SK-N-SH (cell line): ENCODE measurements around the gene KIF25.

ENCODE experiments used
- NFIC ChIP-seq: IDR thresholded peaks from 2 replicates; pipeline ENCODE4 v1.4.0; 2012; ENCODE audit warnings: borderline replicate concordance
- SMC3 ChIP-seq: IDR thresholded peaks from 2 replicates; pipeline ENCODE4 v1.6.1; 2012; ENCODE audit warnings: low read depth, low read length, improper control_type of control experiment
- TF ChIP-seq, protein P1 (sequence below): IDR thresholded peaks from 2 replicates; pipeline ENCODE4 v1.4.0; 2012; ENCODE audit warnings: low read depth
- TF ChIP-seq, protein P2 (sequence below): fragments of 150-350 bp; IDR thresholded peaks from 2 replicates; pipeline ENCODE4 v1.6.1; 2017; ENCODE audit warnings: antibody characterized with exemption, low read length, low read depth, borderline replicate concordance
- TF ChIP-seq, protein P3 (sequence below): fragments of 200-600 bp; sonication (generic); IDR thresholded peaks from 2 replicates; pipeline ENCODE4 v1.6.1; 2017; ENCODE audit warnings: antibody characterized with exemption, mild to moderate bottlenecking, moderate library complexity
- TF ChIP-seq, protein P4 (sequence below): IDR thresholded peaks from 2 replicates; pipeline ENCODE4 v1.4.0; 2012; ENCODE audit warnings: low read depth, borderline replicate concordance

DNA sequence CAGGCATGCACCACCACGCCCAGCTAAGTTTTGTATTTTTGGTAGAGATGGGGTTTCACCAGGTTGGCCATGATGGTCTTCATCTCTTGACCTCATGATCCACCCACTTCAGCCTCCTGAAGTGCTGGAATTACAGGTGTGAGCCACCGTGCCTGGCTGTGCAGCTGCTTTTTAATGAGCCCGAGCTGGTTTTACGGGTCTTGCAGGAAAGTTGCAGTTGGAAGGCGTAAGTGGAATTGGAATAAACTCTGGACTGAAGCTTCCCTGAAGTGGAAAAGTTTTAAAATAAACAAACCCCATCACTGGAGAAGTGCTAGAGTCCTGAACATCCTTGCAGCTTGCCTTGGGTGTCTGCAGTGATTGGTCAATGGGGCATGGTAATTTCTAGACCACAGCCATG, 40.4 kb downstream of the KIF25 start:
- TF ChIP-seq, protein P1, sequence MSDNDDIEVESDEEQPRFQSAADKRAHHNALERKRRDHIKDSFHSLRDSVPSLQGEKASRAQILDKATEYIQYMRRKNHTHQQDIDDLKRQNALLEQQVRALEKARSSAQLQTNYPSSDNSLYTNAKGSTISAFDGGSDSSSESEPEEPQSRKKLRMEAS: no peak
- TF ChIP-seq, protein P2, sequence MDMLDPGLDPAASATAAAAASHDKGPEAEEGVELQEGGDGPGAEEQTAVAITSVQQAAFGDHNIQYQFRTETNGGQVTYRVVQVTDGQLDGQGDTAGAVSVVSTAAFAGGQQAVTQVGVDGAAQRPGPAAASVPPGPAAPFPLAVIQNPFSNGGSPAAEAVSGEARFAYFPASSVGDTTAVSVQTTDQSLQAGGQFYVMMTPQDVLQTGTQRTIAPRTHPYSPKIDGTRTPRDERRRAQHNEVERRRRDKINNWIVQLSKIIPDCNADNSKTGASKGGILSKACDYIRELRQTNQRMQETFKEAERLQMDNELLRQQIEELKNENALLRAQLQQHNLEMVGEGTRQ: no peak
- TF ChIP-seq, protein P3, sequence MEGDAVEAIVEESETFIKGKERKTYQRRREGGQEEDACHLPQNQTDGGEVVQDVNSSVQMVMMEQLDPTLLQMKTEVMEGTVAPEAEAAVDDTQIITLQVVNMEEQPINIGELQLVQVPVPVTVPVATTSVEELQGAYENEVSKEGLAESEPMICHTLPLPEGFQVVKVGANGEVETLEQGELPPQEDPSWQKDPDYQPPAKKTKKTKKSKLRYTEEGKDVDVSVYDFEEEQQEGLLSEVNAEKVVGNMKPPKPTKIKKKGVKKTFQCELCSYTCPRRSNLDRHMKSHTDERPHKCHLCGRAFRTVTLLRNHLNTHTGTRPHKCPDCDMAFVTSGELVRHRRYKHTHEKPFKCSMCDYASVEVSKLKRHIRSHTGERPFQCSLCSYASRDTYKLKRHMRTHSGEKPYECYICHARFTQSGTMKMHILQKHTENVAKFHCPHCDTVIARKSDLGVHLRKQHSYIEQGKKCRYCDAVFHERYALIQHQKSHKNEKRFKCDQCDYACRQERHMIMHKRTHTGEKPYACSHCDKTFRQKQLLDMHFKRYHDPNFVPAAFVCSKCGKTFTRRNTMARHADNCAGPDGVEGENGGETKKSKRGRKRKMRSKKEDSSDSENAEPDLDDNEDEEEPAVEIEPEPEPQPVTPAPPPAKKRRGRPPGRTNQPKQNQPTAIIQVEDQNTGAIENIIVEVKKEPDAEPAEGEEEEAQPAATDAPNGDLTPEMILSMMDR: no peak
- TF ChIP-seq NFIC (no peak), SMC3 (no peak)
- TF ChIP-seq, protein P4, sequence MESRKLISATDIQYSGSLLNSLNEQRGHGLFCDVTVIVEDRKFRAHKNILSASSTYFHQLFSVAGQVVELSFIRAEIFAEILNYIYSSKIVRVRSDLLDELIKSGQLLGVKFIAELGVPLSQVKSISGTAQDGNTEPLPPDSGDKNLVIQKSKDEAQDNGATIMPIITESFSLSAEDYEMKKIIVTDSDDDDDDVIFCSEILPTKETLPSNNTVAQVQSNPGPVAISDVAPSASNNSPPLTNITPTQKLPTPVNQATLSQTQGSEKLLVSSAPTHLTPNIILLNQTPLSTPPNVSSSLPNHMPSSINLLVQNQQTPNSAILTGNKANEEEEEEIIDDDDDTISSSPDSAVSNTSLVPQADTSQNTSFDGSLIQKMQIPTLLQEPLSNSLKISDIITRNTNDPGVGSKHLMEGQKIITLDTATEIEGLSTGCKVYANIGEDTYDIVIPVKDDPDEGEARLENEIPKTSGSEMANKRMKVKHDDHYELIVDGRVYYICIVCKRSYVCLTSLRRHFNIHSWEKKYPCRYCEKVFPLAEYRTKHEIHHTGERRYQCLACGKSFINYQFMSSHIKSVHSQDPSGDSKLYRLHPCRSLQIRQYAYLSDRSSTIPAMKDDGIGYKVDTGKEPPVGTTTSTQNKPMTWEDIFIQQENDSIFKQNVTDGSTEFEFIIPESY: no peak
